ENCODE results near the gene JCHAIN. TPM values are rescaled to one million over a fixed set of nuclear protein-coding genes. Genes with fewer than 3 reads are reported as not detected.
A peak's percentile ranks its signal among the peaks of the same experiment; 100 is the strongest.

The JCHAIN gene
- total and polyA plus RNA-seq, 2 of the 13 experiments (the other 11 are each of a cell fraction or from before 2014, with no cell fraction given), result not detected

DNA sequence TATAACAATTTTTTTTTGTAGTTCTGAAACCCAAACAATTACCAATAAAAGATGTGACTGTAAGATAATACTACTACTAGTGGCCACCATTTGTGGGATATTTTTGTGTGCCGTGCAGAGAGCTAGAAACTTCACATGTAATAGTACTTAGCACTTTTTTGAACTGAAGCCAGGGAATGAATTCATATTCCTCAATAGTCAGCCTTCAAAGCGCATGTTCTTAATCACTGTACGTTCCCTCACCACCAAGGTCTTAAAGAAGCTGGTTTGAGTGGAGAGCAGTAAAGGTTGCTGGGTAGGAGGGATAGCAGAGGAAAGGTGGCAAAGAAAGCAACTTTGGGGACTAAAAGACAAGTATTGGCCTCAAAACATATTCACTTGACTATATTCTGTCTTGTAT lies 45.8 kb upstream of the JCHAIN start:
- 97% methylated on average over 3 of the region's 3 CpGs for WGBS (ENCODE audit: low lambda C conversion rate)
- H3K27me3 ChIP-seq (ENCODE audit: control insufficient read depth in 1 of 2, insufficient read depth in 2 of 2, low read length in 2 of 2), result no peaks in the 10 kb centered on the region
- H3K4me1 ChIP-seq (ENCODE audit: insufficient read depth, low read length), result peaks cover 77% of the 10 kb centered on the region
- ChIA-PET CTCF (ENCODE audit: low intra/inter-chr PET ratio, low total read pairs) (no interaction called here), POLR2A (no interaction called here)
- H3K36me3 ChIP-seq (replicated peaks in 1 of 2; ENCODE audit: control insufficient read depth in 1 of 2, insufficient read depth in 2 of 2, low read length in 2 of 2), result no peaks in the 10 kb centered on the region
- TF ChIP-seq ZNF225 (CRISPR knock-in tag; IDR thresholded peaks at IDR 0.05) (no peak), ZNF20 (CRISPR knock-in tag; IDR thresholded peaks at IDR 0.05) (no peak), ZNF569 (CRISPR knock-in tag; IDR thresholded peaks at IDR 0.05; ENCODE audit: borderline replicate concordance) (no peak), ZNF264 (CRISPR knock-in tag; IDR thresholded peaks at IDR 0.05) (no peak), ZNF577 (CRISPR knock-in tag; IDR thresholded peaks at IDR 0.05; ENCODE audit: borderline replicate concordance, low read depth) (no peak), RBM39 (IDR thresholded peaks at IDR 0.05; ENCODE audit: low read depth, low read length, poor library complexity, severe bottlenecking) (no peak), ZNF841 (CRISPR knock-in tag; IDR thresholded peaks at IDR 0.05; ENCODE audit: borderline replicate concordance) (no peak), ZNF280B (CRISPR knock-in tag; IDR thresholded peaks at IDR 0.05; ENCODE audit: borderline replicate concordance) (no peak), NRL (CRISPR knock-in tag; IDR thresholded peaks at IDR 0.05; ENCODE audit: borderline replicate concordance) (no peak), ZMYM2 (CRISPR knock-in tag; IDR thresholded peaks at IDR 0.05) (no peak), ZNF572 (CRISPR knock-in tag; IDR thresholded peaks at IDR 0.05) (no peak), NFKBIZ (CRISPR knock-in tag; IDR thresholded peaks at IDR 0.05) (no peak), MYNN (CRISPR knock-in tag; IDR thresholded peaks at IDR 0.05; ENCODE audit: low read depth) (no peak), KDM5A (IDR thresholded peaks at IDR 0.05; ENCODE audit: borderline replicate concordance, low read length) (no peak), GFI1 (CRISPR knock-in tag; IDR thresholded peaks at IDR 0.05; ENCODE audit: borderline replicate concordance) (no peak), ZNF17 (CRISPR knock-in tag; IDR thresholded peaks at IDR 0.05) (no peak)
- TF ChIP-seq, protein P1, sequence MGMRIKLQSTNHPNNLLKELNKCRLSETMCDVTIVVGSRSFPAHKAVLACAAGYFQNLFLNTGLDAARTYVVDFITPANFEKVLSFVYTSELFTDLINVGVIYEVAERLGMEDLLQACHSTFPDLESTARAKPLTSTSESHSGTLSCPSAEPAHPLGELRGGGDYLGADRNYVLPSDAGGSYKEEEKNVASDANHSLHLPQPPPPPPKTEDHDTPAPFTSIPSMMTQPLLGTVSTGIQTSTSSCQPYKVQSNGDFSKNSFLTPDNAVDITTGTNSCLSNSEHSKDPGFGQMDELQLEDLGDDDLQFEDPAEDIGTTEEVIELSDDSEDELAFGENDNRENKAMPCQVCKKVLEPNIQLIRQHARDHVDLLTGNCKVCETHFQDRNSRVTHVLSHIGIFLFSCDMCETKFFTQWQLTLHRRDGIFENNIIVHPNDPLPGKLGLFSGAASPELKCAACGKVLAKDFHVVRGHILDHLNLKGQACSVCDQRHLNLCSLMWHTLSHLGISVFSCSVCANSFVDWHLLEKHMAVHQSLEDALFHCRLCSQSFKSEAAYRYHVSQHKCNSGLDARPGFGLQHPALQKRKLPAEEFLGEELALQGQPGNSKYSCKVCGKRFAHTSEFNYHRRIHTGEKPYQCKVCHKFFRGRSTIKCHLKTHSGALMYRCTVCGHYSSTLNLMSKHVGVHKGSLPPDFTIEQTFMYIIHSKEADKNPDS (CRISPR knock-in tag; IDR thresholded peaks at IDR 0.05), result no peak
- TF ChIP-seq, protein P2, sequence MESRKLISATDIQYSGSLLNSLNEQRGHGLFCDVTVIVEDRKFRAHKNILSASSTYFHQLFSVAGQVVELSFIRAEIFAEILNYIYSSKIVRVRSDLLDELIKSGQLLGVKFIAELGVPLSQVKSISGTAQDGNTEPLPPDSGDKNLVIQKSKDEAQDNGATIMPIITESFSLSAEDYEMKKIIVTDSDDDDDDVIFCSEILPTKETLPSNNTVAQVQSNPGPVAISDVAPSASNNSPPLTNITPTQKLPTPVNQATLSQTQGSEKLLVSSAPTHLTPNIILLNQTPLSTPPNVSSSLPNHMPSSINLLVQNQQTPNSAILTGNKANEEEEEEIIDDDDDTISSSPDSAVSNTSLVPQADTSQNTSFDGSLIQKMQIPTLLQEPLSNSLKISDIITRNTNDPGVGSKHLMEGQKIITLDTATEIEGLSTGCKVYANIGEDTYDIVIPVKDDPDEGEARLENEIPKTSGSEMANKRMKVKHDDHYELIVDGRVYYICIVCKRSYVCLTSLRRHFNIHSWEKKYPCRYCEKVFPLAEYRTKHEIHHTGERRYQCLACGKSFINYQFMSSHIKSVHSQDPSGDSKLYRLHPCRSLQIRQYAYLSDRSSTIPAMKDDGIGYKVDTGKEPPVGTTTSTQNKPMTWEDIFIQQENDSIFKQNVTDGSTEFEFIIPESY (CRISPR knock-in tag; IDR thresholded peaks at IDR 0.05), result no peak
- BruUV-seq (replicated peaks), result no TSS peak
- H3K4me3 ChIP-seq (replicated peaks in 1 of 3; ENCODE audit: insufficient read depth in 1 of 3, low read depth in 2 of 3, low read length in 3 of 3), result no peak overlapping the region
- no peak overlapping the region for H2AFZ ChIP-seq (ENCODE audit: low read length)
- H3K27ac ChIP-seq (ENCODE audit: extremely low read length, insufficient read depth, low read length), result peak overlapping the region; percentile 7
- H3K4me2 ChIP-seq (ENCODE audit: low read depth, low read length), result no peak overlapping the region
- ATAC-seq (no peak), FAIRE-seq (no peak), DNase-seq (ENCODE audit: low spot score) (no peak)
- H3K9me3 ChIP-seq (ENCODE audit: low read length), result no peaks in the 10 kb centered on the region
- peaks cover 32% of the 10 kb centered on the region for H3K79me2 ChIP-seq (ENCODE audit: insufficient read depth, low read length)
- in situ Hi-C loops (cut with HindIII; ENCODE audit: extremely low pct_ligation_motif_present, low pct_unique_long_range_greater_than_20kb), result no loop called here
- intact Hi-C loops (cut with micrococcal nuclease; ENCODE audit: unreplicated experiment), result no loop called here
- H3K9ac ChIP-seq (ENCODE audit: insufficient read depth, low read depth, low read length), result no peak overlapping the region
- H4K20me1 ChIP-seq (ENCODE audit: insufficient read depth, low read length), result no peaks in the 10 kb centered on the region
